Measurements from ENCODE around the gene RHBDF1. TPM values are rescaled to one million over a fixed set of nuclear protein-coding genes. Genes with fewer than 3 reads are reported as not detected.

The RHBDF1 gene
- total and polyA plus RNA-seq, 2 of the 13 experiments (the other 11 are each of a cell fraction or from before 2014, with no cell fraction given), result 5.4 to 26.9 TPM

- TF ChIP-seq PBX2 (CRISPR knock-in tag; IDR thresholded peaks at IDR 0.05) (no peak), RARA (CRISPR knock-in tag; IDR thresholded peaks at IDR 0.05) (no peak), IKZF1 (IDR thresholded peaks at IDR 0.05) (no peak), HIVEP1 (CRISPR knock-in tag; IDR thresholded peaks at IDR 0.05) (no peak), SMAD3 (CRISPR knock-in tag; IDR thresholded peaks at IDR 0.05) (0 out of 2 replicates have a peak, but pooled peaks have one; percentile 23), ZNF816 (CRISPR knock-in tag; IDR thresholded peaks at IDR 0.05; ENCODE audit: borderline replicate concordance) (no peak; the same call in 1 of the 2 replicates), KLF12 (CRISPR knock-in tag; IDR thresholded peaks at IDR 0.05; ENCODE audit: borderline replicate concordance) (peak; percentile 84), ZNF572 (CRISPR knock-in tag; IDR thresholded peaks at IDR 0.05) (no peak), HOXA5 (CRISPR knock-in tag; IDR thresholded peaks at IDR 0.05) (0 out of 2 replicates have a peak, but pooled peaks have one; percentile 33), ZNF790 (CRISPR knock-in tag; IDR thresholded peaks at IDR 0.05; ENCODE audit: borderline replicate concordance) (peak; percentile 85; the same call in 1 of the 2 replicates), ZNF354B (CRISPR knock-in tag; IDR thresholded peaks at IDR 0.05) (no peak), TFAP4 (IDR thresholded peaks at IDR 0.05; ENCODE audit: borderline replicate concordance, low read depth) (no peak), ZNF616 (CRISPR knock-in tag; IDR thresholded peaks at IDR 0.05; ENCODE audit: low read depth) (peak; percentile 31; the same call in 1 of the 2 replicates), RBM39 (IDR thresholded peaks at IDR 0.05; ENCODE audit: low read depth, low read length, poor library complexity, severe bottlenecking) (no peak), SALL1 (CRISPR knock-in tag; IDR thresholded peaks at IDR 0.05) (peak; percentile 31; the same call in 1 of the 2 replicates), TFDP2 (CRISPR knock-in tag; IDR thresholded peaks at IDR 0.05) (peak; percentile 49), BRCA1 (CRISPR knock-in tag; IDR thresholded peaks at IDR 0.05) (no peak), ZNF20 (CRISPR knock-in tag; IDR thresholded peaks at IDR 0.05) (no peak), MLX (CRISPR knock-in tag; IDR thresholded peaks at IDR 0.05) (peak; percentile 33; the same call in 1 of the 2 replicates), ZNF607 (CRISPR knock-in tag; IDR thresholded peaks at IDR 0.05; ENCODE audit: borderline replicate concordance) (no peak; the same call in 1 of the 2 replicates), BHLHE40 (IDR thresholded peaks at IDR 0.05; ENCODE audit: low read length) (no peak)
- TF ChIP-seq, protein P1, sequence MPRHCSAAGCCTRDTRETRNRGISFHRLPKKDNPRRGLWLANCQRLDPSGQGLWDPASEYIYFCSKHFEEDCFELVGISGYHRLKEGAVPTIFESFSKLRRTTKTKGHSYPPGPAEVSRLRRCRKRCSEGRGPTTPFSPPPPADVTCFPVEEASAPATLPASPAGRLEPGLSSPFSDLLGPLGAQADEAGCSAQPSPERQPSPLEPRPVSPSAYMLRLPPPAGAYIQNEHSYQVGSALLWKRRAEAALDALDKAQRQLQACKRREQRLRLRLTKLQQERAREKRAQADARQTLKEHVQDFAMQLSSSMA (CRISPR knock-in tag; IDR thresholded peaks at IDR 0.05), result no peak
- TF ChIP-seq, protein P2, sequence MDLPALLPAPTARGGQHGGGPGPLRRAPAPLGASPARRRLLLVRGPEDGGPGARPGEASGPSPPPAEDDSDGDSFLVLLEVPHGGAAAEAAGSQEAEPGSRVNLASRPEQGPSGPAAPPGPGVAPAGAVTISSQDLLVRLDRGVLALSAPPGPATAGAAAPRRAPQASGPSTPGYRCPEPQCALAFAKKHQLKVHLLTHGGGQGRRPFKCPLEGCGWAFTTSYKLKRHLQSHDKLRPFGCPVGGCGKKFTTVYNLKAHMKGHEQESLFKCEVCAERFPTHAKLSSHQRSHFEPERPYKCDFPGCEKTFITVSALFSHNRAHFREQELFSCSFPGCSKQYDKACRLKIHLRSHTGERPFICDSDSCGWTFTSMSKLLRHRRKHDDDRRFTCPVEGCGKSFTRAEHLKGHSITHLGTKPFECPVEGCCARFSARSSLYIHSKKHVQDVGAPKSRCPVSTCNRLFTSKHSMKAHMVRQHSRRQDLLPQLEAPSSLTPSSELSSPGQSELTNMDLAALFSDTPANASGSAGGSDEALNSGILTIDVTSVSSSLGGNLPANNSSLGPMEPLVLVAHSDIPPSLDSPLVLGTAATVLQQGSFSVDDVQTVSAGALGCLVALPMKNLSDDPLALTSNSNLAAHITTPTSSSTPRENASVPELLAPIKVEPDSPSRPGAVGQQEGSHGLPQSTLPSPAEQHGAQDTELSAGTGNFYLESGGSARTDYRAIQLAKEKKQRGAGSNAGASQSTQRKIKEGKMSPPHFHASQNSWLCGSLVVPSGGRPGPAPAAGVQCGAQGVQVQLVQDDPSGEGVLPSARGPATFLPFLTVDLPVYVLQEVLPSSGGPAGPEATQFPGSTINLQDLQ (CRISPR knock-in tag; IDR thresholded peaks at IDR 0.05), result peak; percentile 28; the same call in 1 of the 2 replicates
Observed at GRCh38 chr16:77807-78443, 5.5 kb upstream of the RHBDF1 start, which contains the start of gene MPG (continued).

Data from HepG2 (cell line).